ENCODE results near the gene GMPS.
A peak's percentile ranks its signal among the peaks of the same experiment; 100 is the strongest.
"Not testable (repeated sequence)": the region's sequence is repeated elsewhere in the genome, so short reads cannot be mapped to it uniquely, and the experiment has no call there.

Gene GMPS

GRCh38 chr3:155870133-155870944, at the start of gene GMPS:
GMPS (plus strand) TSS chr3:155870650; CDS start chr3:155870871, 221 bp downstream.
- peak; percentile 88 to 93 for DNase-seq

GRCh38 chr3:155828490-155829098, 41.9 kb upstream of the GMPS start:
- not testable (repeated sequence) for DNase-seq

- DNase-seq = no peak
Observed at GRCh38 chr3:155835341-155836071, 34.9 kb upstream of the GMPS start.

GRCh38 chr3:155843569-155843968, 26.9 kb upstream of the GMPS start:
- no peak for DNase-seq

GRCh38 chr3:155846119-155846518, 24.3 kb upstream of the GMPS start:
- no peak for DNase-seq

- no peak for DNase-seq
Observed at GRCh38 chr3:155847993-155848392, 22.5 kb upstream of the GMPS start.

- not testable (repeated sequence) for DNase-seq
Observed at GRCh38 chr3:155849404-155849803, 21.0 kb upstream of the GMPS start.

GRCh38 chr3:155852341-155852740, 18.1 kb upstream of the GMPS start:
- no peak for DNase-seq

- DNase-seq = no peak
Observed at GRCh38 chr3:155853214-155854140, 17.0 kb upstream of the GMPS start.

- peak; percentile 95 for DNase-seq
Observed at GRCh38 chr3:155854141-155854940, 16.1 kb upstream of the GMPS start, which contains the start of gene SLC33A1. SLC33A1 (minus strand) TSS chr3:155854427; CDS start chr3:155853997, 430 bp downstream.

GRCh38 chr3:155859859-155860258, 10.6 kb upstream of the GMPS start:
- DNase-seq = no peak

GRCh38 chr3:155860424-155860823, 10.0 kb upstream of the GMPS start:
- not testable (repeated sequence) for DNase-seq

- no peak for DNase-seq
Observed at GRCh38 chr3:155861476-155862183, 8.8 kb upstream of the GMPS start.

- not testable (repeated sequence) for DNase-seq
Observed at GRCh38 chr3:155862290-155862982, 8.0 kb upstream of the GMPS start.

GRCh38 chr3:155863072-155863784, 7.2 kb upstream of the GMPS start:
- no peak for DNase-seq

- DNase-seq = no peak
Observed at GRCh38 chr3:155869691-155870090, 759 bp upstream of the GMPS start.

- DNase-seq = no peak
Observed at GRCh38 chr3:155870945-155871745, 695 bp downstream of the GMPS start.

GRCh38 chr3:155871746-155872158, 1.3 kb downstream of the GMPS start:
- DNase-seq = no peak

All from NCI-H187 (cell line).